Tibial nerve (tissue), 4 donors: ENCODE data around the gene TPSB2.

Experiments
- EP300 ChIP-seq, 2 donors: sonication (generic); formaldehyde crosslinking; IDR thresholded peaks; one replicate each; pipeline ENCODE4 v1.6.1; 2017; ENCODE audit warnings: antibody characterized with exemption in 2 of 2, mild to moderate bottlenecking in 1 of 2
- TF ChIP-seq, protein P1 (sequence below), 5 experiments: fragments of 200-600 bp in 3 of 5; fragments of 450-650 bp in 2 of 5; sonication (generic) in 3 of 5; IDR thresholded peaks; one replicate each; pipeline ENCODE4 v1.5.1; 2016 to 2019; ENCODE audit warnings: antibody characterized with exemption in 5 of 5, mild to moderate bottlenecking in 3 of 5, moderate library complexity in 2 of 5

DNA sequence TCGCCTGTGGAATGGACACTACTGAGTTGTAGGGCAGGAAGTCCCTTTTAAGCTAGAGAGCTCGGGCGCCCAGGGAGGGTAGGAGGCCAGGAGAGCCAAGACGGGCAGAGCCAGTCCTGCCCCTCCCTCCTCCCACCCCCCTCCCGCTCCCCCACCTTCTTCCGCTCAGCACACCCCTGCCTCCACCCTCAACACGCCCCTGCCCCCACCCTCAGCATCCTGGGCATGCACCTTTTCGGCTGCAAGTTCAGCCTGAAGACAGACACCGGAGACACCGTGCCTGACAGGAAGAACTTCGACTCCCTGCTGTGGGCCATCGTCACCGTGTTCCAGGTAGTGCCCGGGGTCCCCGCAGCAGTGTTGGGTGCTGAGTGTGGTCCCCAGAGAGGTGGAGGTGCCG, 23.2 kb downstream of the TPSB2 start:
- TF ChIP-seq, protein P1, sequence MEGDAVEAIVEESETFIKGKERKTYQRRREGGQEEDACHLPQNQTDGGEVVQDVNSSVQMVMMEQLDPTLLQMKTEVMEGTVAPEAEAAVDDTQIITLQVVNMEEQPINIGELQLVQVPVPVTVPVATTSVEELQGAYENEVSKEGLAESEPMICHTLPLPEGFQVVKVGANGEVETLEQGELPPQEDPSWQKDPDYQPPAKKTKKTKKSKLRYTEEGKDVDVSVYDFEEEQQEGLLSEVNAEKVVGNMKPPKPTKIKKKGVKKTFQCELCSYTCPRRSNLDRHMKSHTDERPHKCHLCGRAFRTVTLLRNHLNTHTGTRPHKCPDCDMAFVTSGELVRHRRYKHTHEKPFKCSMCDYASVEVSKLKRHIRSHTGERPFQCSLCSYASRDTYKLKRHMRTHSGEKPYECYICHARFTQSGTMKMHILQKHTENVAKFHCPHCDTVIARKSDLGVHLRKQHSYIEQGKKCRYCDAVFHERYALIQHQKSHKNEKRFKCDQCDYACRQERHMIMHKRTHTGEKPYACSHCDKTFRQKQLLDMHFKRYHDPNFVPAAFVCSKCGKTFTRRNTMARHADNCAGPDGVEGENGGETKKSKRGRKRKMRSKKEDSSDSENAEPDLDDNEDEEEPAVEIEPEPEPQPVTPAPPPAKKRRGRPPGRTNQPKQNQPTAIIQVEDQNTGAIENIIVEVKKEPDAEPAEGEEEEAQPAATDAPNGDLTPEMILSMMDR (IDR thresholded peaks at IDR 0.05), result no peak
- no peak for TF ChIP-seq EP300 (IDR thresholded peaks at IDR 0.05)
